Prostate gland (tissue), 2 donors: ENCODE data around the gene RGS17.

ENCODE experiments used
- CTCF ChIP-seq, 4 experiments: fragments of 200-600 bp in 2 of 4; fragments of 450-650 bp in 2 of 4; sonication (generic) in 2 of 4; IDR thresholded peaks; 1 replicate in 3 of 4; 2 replicates in 1 of 4; pipeline ENCODE4 v1.5.1; 2016 to 2019; ENCODE audit warnings: antibody characterized with exemption in 4 of 4, mild to moderate bottlenecking in 2 of 4, moderate library complexity in 2 of 4
- POLR2A ChIP-seq: fragments of 450-650 bp; IDR thresholded peaks from one replicate; pipeline ENCODE4 v1.6.1; 2016; ENCODE audit warnings: antibody characterized with exemption, mild to moderate bottlenecking

- no peak for TF ChIP-seq CTCF (IDR thresholded peaks at IDR 0.05)
- no peak for TF ChIP-seq POLR2A
Observed at GRCh38 chr6:153056308-153056707, 74.8 kb downstream of the RGS17 start.
